NB4 (cell line): ENCODE measurements around the gene CDKN2AIPNL.

Experiments
- DNase-seq: peaks from one replicate; pipeline ENCODE4 v3.0.0; 2010; ENCODE audit warnings: low read depth
- H3K4me3 ChIP-seq: one replicate; pipeline ENCODE4 v1.5.1; 2011; ENCODE audit warnings: mild to moderate bottlenecking, low read depth, low read length, moderate library complexity
- CTCF ChIP-seq: IDR thresholded peaks from one replicate; pipeline ENCODE4 v1.5.1; 2012; ENCODE audit warnings: low read depth, low read length
- MAX ChIP-seq: IDR thresholded peaks from 2 replicates; pipeline ENCODE4 v1.6.1; 2011; ENCODE audit warnings: low read depth, low read length
- MYC ChIP-seq: IDR thresholded peaks from 2 replicates; pipeline ENCODE4 v1.6.1; 2011; ENCODE audit warnings: low read depth, low read length
- POLR2A ChIP-seq: IDR thresholded peaks from 2 replicates; pipeline ENCODE4 v1.6.1; 2011; ENCODE audit warnings: mild to moderate bottlenecking; ENCODE audit not compliant: insufficient read length; ENCODE audit errors: extremely low read depth

Gene CDKN2AIPNL

GRCh38 chr5:134370871-134371833, 40.5 kb downstream of the CDKN2AIPNL start, which contains the start of gene UBE2B:
TSS of gene UBE2B (plus strand) at chr5:134371569. CDS start at chr5:134371596, 27 bp downstream.
- TF ChIP-seq CTCF (no peak), POLR2A (peak; percentile 68), MAX (peak; percentile 100), MYC (peak; percentile 89)
- H3K4me3 ChIP-seq, result peak within 1 kb of the TSS; percentile 84
- peak; percentile 99 for DNase-seq

GRCh38 chr5:134370311-134370870, 41.3 kb downstream of the CDKN2AIPNL start:
- peak overlapping the region; percentile 67 for H3K4me3 ChIP-seq
- TF ChIP-seq MAX, result no peak
- TF ChIP-seq CTCF, result no peak
- no peak for TF ChIP-seq MYC
- TF ChIP-seq POLR2A, result no peak
- DNase-seq, result no peak

GRCh38 chr5:134365604-134366003, 46.1 kb downstream of the CDKN2AIPNL start:
- TF ChIP-seq MAX, result no peak
- TF ChIP-seq MYC, result no peak
- no peak for TF ChIP-seq CTCF
- no peak for TF ChIP-seq POLR2A
- no peak for DNase-seq
- H3K4me3 ChIP-seq, result peak overlapping the region; percentile 90

- DNase-seq, result no peak
Measured at GRCh38 chr5:134355681-134356080, 56.0 kb downstream of the CDKN2AIPNL start.

More at GRCh38 chr5:134355681-134356080, 56.0 kb downstream of the CDKN2AIPNL start:
- no peak overlapping the region for H3K4me3 ChIP-seq
- TF ChIP-seq POLR2A (no peak), MAX (no peak), CTCF (no peak), MYC (no peak)
